Stimulated activated CD4-positive, alpha-beta T cell treated with anti-CD3 and anti-CD28 coated beads, Interleukin-2, amount 100 ng/mL, for 48 hours (primary cell): Measurements from ENCODE around the gene ITPR1.

Experiments used
- DNase-seq, 2 donors: peaks; one replicate each; pipeline ENCODE4 v3.0.0-alpha.2; 2020

The ITPR1 gene

GRCh38 chr3:4819746-4820145 is 326.6 kb downstream of the ITPR1 start:
- no peak for DNase-seq

- no peak for DNase-seq
Measured at GRCh38 chr3:4820296-4821121, 327.4 kb downstream of the ITPR1 start.

GRCh38 chr3:4821338-4821737 is 328.2 kb downstream of the ITPR1 start:
- DNase-seq = no peak

- DNase-seq = peak; percentile 39 to 55
Measured at GRCh38 chr3:4821975-4822374, 328.8 kb downstream of the ITPR1 start.

GRCh38 chr3:4822568-4822967 is 329.4 kb downstream of the ITPR1 start:
- no peak for DNase-seq

- no peak for DNase-seq
Measured at GRCh38 chr3:4823385-4823784, 330.2 kb downstream of the ITPR1 start.

GRCh38 chr3:4823986-4824925 is 331.1 kb downstream of the ITPR1 start:
- DNase-seq = no peak

GRCh38 chr3:4824926-4825325 is 331.8 kb downstream of the ITPR1 start:
- DNase-seq = no peak

- no peak for DNase-seq
Measured at GRCh38 chr3:4825436-4826236, 332.5 kb downstream of the ITPR1 start.

GRCh38 chr3:4826237-4827100 is 333.3 kb downstream of the ITPR1 start:
- DNase-seq = no peak

- DNase-seq = no peak
Measured at GRCh38 chr3:4827767-4828166, 334.6 kb downstream of the ITPR1 start.

GRCh38 chr3:4828279-4829030 is 335.3 kb downstream of the ITPR1 start:
- no peak for DNase-seq

- DNase-seq = no peak
Measured at GRCh38 chr3:4829031-4829394, 335.9 kb downstream of the ITPR1 start.

- DNase-seq = no peak
Measured at GRCh38 chr3:4830586-4830914, 337.4 kb downstream of the ITPR1 start.

- no peak for DNase-seq
Measured at GRCh38 chr3:4831580-4831950, 338.4 kb downstream of the ITPR1 start.

- no peak for DNase-seq
Measured at GRCh38 chr3:4833471-4833870, 340.3 kb downstream of the ITPR1 start.

- peak; percentile 59 to 62 for DNase-seq
Measured at GRCh38 chr3:4834403-4834866, 341.3 kb downstream of the ITPR1 start.

GRCh38 chr3:4835616-4836043 is 342.5 kb downstream of the ITPR1 start:
- DNase-seq = no peak

GRCh38 chr3:4836516-4836915 is 343.4 kb downstream of the ITPR1 start:
- no peak for DNase-seq

GRCh38 chr3:4837374-4837930 is 344.3 kb downstream of the ITPR1 start:
- DNase-seq = no peak

- no peak for DNase-seq
Measured at GRCh38 chr3:4838621-4839022, 345.5 kb downstream of the ITPR1 start.
